ENCODE measurements around the gene APOO.
A peak's percentile ranks its signal among the peaks of the same experiment; 100 is the strongest.

APOO gene

DNA sequence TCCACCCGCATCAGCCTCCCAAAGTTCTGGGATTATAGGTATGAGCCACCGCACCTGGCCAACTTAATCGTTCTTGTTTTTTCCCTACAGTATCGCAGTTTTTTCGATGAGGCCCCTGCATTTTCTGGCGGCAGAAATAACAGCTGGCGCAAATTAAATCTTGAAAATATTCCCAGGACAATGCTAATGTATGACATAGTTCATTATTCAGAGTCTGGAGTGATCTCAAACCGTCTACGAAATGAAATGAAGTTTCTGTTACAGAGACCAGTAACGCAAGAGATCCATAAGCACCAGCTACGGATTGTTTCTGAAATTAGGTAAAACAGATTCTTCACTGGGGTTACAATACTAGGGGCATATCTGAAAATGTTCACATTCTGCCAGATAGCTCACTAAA is 27.4 kb upstream of the APOO start:
- H3K4me1 ChIP-seq, result no peaks in the 10 kb centered on the region
- H3K27me3 ChIP-seq, result no peaks in the 10 kb centered on the region
- TF ChIP-seq, protein P1, sequence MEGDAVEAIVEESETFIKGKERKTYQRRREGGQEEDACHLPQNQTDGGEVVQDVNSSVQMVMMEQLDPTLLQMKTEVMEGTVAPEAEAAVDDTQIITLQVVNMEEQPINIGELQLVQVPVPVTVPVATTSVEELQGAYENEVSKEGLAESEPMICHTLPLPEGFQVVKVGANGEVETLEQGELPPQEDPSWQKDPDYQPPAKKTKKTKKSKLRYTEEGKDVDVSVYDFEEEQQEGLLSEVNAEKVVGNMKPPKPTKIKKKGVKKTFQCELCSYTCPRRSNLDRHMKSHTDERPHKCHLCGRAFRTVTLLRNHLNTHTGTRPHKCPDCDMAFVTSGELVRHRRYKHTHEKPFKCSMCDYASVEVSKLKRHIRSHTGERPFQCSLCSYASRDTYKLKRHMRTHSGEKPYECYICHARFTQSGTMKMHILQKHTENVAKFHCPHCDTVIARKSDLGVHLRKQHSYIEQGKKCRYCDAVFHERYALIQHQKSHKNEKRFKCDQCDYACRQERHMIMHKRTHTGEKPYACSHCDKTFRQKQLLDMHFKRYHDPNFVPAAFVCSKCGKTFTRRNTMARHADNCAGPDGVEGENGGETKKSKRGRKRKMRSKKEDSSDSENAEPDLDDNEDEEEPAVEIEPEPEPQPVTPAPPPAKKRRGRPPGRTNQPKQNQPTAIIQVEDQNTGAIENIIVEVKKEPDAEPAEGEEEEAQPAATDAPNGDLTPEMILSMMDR (IDR thresholded peaks at IDR 0.05; ENCODE audit: low read depth, low read length), result no peak
- H3K36me3 ChIP-seq, result no peaks in the 10 kb centered on the region
- no peak for DNase-seq
- H3K9me3 ChIP-seq, result no peaks in the 10 kb centered on the region
- H3K4me3 ChIP-seq (ENCODE audit: low read depth, low read length), result no peak overlapping the region

DNA sequence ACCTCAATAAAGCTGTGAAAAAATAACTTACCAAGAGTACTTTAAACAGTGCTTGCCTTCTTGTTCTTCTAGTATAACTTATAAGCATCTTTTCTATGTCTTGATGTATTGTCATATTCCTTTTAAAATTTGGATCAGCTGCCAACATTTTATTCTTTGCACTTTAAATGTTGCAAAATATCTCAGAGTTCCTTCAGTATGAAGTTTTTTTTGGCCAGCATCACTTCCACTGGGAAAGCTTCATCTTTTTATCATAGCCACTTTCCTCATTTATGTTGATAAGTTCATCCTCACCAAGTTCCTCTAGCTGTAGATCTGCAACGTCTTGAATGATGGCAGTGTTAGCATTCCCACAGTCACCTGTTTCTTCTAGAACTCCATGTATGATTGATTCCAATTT is 24.3 kb upstream of the APOO start:
- no peaks in the 10 kb centered on the region for H3K9me3 ChIP-seq
- DNase-seq, result no peak
- no peaks in the 10 kb centered on the region for H3K27me3 ChIP-seq
- TF ChIP-seq, protein P1 (IDR thresholded peaks at IDR 0.05; ENCODE audit: low read depth, low read length), result no peak
- no peaks in the 10 kb centered on the region for H3K36me3 ChIP-seq
- H3K4me1 ChIP-seq, result no peaks in the 10 kb centered on the region
- H3K4me3 ChIP-seq (ENCODE audit: low read depth, low read length), result no peak overlapping the region

DNA sequence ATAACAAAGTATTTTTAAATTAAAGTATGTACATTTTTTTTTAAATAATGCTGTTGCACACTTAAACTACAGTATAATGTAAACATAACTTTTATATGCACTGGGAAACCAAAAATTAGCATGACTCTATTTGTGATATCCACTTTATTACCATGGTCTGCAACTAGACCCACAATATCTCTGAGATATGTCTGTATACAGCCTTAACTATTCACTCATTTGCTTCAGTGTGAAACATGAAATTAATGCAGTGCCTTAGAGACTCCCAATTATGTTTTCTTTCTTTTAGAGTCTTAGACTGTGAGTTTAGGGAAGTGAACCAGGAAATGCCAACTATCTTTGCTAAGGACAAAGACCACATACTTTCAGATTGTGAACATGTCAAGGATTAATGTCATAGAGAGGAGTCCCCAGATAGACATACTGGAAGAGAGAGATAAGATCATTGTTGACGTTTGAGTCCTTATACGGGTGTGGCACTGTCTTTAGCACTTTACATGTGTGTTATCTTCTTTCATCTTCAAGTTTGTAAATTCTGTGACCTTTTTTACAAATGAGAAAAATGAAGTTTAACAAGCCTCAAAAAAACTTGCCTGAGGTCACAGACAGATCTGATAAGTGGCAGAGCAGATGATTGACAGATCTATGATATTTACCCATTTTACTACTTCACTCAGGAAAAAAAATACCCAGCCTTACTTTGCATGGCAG is 23.3 kb upstream of the APOO start:
- no peak for DNase-seq
- no peaks in the 10 kb centered on the region for H3K36me3 ChIP-seq
- TF ChIP-seq, protein P1 (IDR thresholded peaks at IDR 0.05; ENCODE audit: low read depth, low read length), result no peak
- H3K4me3 ChIP-seq (ENCODE audit: low read depth, low read length), result no peak overlapping the region
- no peaks in the 10 kb centered on the region for H3K9me3 ChIP-seq
- H3K27me3 ChIP-seq, result no peaks in the 10 kb centered on the region
- H3K4me1 ChIP-seq, result no peaks in the 10 kb centered on the region

DNA sequence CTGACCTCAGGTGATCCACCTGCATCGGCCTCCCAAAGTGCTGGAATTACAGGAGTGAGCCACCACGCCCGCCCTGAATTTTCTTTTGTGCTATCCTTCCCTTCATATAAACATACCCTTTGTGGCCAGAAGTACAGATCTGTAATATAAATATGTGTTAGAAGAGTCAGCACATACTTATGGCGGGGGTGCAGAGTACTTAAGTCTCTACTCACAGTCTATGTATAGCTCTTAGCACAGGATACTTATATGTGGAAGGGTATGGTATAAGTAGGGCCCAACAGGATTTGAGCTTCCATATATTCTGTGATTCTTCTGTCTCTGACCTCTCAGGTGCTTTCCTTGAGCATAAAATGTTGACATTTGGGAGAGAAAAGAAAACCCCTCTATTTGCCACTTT is 18.3 kb upstream of the APOO start:
- H3K9me3 ChIP-seq, result no peaks in the 10 kb centered on the region
- DNase-seq, result no peak
- H3K4me3 ChIP-seq (ENCODE audit: low read depth, low read length), result no peak overlapping the region
- TF ChIP-seq, protein P1 (IDR thresholded peaks at IDR 0.05; ENCODE audit: low read depth, low read length), result no peak
- H3K27me3 ChIP-seq, result no peaks in the 10 kb centered on the region
- H3K4me1 ChIP-seq, result no peaks in the 10 kb centered on the region
- H3K36me3 ChIP-seq, result no peaks in the 10 kb centered on the region

DNA sequence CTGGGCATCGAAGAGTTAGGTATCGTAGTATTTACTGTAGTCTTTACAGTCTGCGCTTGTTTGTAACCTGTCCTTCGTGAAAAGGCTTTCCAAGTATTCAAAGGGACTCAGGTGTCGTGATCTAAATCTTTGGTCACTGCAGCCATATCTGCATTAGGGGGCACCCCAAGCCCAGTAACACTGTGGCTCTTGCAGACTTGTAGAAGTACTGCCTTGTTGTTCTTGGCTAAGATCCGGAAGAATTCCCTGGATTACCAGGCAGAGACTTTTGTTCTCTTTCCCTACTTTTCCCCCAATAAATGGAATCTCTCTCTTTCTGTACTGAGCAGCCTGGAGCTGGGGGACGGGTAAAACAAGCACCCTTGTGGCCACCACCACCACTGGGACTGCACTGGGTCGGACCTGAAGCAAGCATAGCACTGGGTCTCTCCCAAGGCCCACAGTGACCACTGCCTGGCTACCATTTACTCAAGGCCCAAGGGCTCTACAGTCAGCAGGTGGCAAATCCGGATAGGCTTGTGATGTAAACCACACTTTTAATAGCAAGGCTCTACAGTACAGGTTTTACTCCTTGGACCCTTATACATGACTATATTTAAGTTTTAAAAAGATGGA is 12.1 kb upstream of the APOO start:
- no peaks in the 10 kb centered on the region for H3K4me1 ChIP-seq
- no peak overlapping the region for H3K4me3 ChIP-seq (ENCODE audit: low read depth, low read length)
- no peaks in the 10 kb centered on the region for H3K36me3 ChIP-seq
- TF ChIP-seq, protein P1 (IDR thresholded peaks at IDR 0.05; ENCODE audit: low read depth, low read length), result peak; percentile 13; the same call in 1 of the 2 replicates
- DNase-seq, result no peak
- no peaks in the 10 kb centered on the region for H3K9me3 ChIP-seq
- H3K27me3 ChIP-seq, result no peaks in the 10 kb centered on the region

DNA sequence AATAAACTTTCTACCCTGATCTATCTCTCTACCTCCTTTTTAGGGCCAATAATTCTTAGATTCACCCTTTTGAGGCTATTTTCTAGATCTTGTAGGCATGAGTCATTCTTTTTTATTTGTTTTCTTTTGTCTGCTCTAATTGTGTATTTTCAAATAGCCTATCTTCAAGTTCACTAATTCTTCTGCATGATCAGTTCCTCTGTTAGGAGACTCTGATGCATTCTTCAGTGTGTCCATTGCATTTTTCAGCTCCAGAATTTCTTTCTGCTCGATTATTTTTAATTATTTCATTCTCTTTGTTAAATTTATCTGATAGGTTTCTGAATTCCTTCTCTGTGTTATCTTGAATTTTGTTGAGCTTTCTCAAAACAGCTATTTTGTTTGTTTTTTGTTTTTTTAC is 11.4 kb upstream of the APOO start:
- no peaks in the 10 kb centered on the region for H3K4me1 ChIP-seq
- DNase-seq, result no peak
- no peaks in the 10 kb centered on the region for H3K36me3 ChIP-seq
- no peak overlapping the region for H3K4me3 ChIP-seq (ENCODE audit: low read depth, low read length)
- TF ChIP-seq, protein P1 (IDR thresholded peaks at IDR 0.05; ENCODE audit: low read depth, low read length), result no peak
- no peaks in the 10 kb centered on the region for H3K9me3 ChIP-seq
- no peaks in the 10 kb centered on the region for H3K27me3 ChIP-seq
